Breast epithelium (tissue), 4 donors: ENCODE measurements around the gene PLP2. TPM values are rescaled to one million over a fixed set of nuclear protein-coding genes. Genes with fewer than 3 reads are reported as not detected.

ENCODE experiments used
- DNase-seq, 2 donors: peaks; one replicate each; pipeline ENCODE4 v3.0.0-alpha.2; 2019; ENCODE audit warnings: low spot score in 2 of 2
- H3K27ac ChIP-seq, 2 donors: fragments of 200-600 bp; sonication (generic) in 1 of 2; one replicate each; pipeline ENCODE4 v1.5.1; 2016 to 2019; ENCODE audit warnings: mild to moderate bottlenecking in 1 of 2
- H3K27me3 ChIP-seq, 2 donors: fragments of 200-600 bp; sonication (generic) in 1 of 2; one replicate each; pipeline versions ENCODE4 v1.5.1 to v1.6.0; 2017 to 2019; ENCODE audit warnings: control low read depth in 1 of 2, mild to moderate bottlenecking in 1 of 2
- H3K36me3 ChIP-seq: fragments of 200-600 bp; one replicate; pipeline ENCODE4 v1.5.1; 2019
- H3K4me1 ChIP-seq, 2 donors: fragments of 200-600 bp; sonication (generic); one replicate each; pipeline ENCODE4 v1.5.1; 2016 to 2019; ENCODE audit warnings: control low read depth in 1 of 2
- H3K4me3 ChIP-seq, 3 donors: fragments of 200-600 bp; sonication (generic); 1 replicate in 2 of 3; 2 replicates in 1 of 3; pipeline ENCODE4 v1.5.1; 2016 to 2019; ENCODE audit warnings: mild to moderate bottlenecking in 3 of 3, moderate library complexity in 2 of 3
- H3K9me3 ChIP-seq, 2 donors: fragments of 200-600 bp; sonication (generic) in 1 of 2; one replicate each; pipeline ENCODE4 v1.5.1; 2016 to 2019; ENCODE audit warnings: control low read depth in 1 of 2
- POLR2A ChIP-seq: fragments of 450-650 bp; IDR thresholded peaks from one replicate; pipeline ENCODE4 v1.6.1; 2016; ENCODE audit warnings: antibody characterized with exemption, mild to moderate bottlenecking, moderate library complexity
- POLR2AphosphoS5 ChIP-seq, 3 donors: sonication (generic); formaldehyde crosslinking; IDR thresholded peaks; one replicate each; pipeline ENCODE4 v1.6.1; 2017; ENCODE audit warnings: antibody characterized with exemption in 3 of 3
- intact Hi-C: fragments of 100-400 bp; cut with DNase I; formaldehyde crosslinking; loops from one replicate; pipeline ENCODE4 v1.15.1; 2023; ENCODE audit warnings: low total_unique reads
- total RNA-seq, 3 donors: library from RNA; depleted of rRNA; stranded (reverse); fragments of >200 nt; gene quantifications; one replicate each; pipeline ENCODE4 v1.1.0, GENCODE V29; 2016
- TF ChIP-seq, protein P1 (sequence below), 3 donors: fragments of 450-650 bp; IDR thresholded peaks; one replicate each; pipeline ENCODE4 v1.5.1; 2016 to 2017; ENCODE audit warnings: antibody characterized with exemption in 3 of 3, mild to moderate bottlenecking in 3 of 3, moderate library complexity in 3 of 3

The PLP2 gene
- total RNA-seq, 3 donors from 2014 or later: 23.4 to 27.9 (median 27.8) TPM

DNA sequence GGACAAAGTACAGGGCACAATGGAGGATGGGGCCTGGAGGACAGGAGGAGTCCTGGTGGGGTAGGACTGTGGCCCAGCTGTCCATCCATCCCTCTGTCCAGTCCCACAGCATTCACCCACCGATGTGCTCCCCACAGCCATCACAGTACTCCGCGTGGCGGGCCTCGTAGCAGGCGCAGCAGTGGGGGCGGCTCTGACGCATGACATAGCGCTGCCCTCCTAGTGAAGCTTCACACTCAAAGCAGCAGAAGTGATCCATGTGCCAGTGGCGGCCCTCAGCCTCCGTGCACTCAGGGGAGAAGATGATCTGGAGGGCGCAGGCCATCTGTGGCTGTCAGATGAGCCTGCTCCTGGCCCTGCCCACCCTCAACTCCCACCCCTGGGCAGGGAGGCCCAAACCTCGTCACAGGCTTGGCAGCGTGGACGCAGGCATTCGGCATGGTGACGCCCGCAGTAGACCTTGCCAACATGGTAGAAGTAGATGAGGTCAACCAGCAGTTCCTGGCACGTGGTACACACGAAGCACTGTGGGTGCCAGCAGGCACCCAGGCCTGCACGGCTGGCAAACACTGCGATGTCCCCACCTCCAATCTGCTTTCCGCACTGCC is 6.3 kb downstream of the PLP2 start:
- Histone ChIP-seq H3K36me3 (no peaks in the 10 kb centered on the region), H3K27ac (no peak overlapping the region), H3K27me3 (peaks cover 0 to 14% of the 10 kb centered on the region in 2 donors), H3K4me3 (no peak overlapping the region), H3K9me3 (no peaks in the 10 kb centered on the region), H3K4me1 (no peaks in the 10 kb centered on the region)
- no peak for DNase-seq
- intact Hi-C loops: loop anchor here (5.0 kb wide), 1 partner anchor 81 kb away; no protein-coding TSS in a partner anchor
- no peak for TF ChIP-seq POLR2A
- no peak for TF ChIP-seq POLR2AphosphoS5 (IDR thresholded peaks at IDR 0.05)
- TF ChIP-seq, protein P1, sequence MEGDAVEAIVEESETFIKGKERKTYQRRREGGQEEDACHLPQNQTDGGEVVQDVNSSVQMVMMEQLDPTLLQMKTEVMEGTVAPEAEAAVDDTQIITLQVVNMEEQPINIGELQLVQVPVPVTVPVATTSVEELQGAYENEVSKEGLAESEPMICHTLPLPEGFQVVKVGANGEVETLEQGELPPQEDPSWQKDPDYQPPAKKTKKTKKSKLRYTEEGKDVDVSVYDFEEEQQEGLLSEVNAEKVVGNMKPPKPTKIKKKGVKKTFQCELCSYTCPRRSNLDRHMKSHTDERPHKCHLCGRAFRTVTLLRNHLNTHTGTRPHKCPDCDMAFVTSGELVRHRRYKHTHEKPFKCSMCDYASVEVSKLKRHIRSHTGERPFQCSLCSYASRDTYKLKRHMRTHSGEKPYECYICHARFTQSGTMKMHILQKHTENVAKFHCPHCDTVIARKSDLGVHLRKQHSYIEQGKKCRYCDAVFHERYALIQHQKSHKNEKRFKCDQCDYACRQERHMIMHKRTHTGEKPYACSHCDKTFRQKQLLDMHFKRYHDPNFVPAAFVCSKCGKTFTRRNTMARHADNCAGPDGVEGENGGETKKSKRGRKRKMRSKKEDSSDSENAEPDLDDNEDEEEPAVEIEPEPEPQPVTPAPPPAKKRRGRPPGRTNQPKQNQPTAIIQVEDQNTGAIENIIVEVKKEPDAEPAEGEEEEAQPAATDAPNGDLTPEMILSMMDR (IDR thresholded peaks at IDR 0.05): no peak

DNA sequence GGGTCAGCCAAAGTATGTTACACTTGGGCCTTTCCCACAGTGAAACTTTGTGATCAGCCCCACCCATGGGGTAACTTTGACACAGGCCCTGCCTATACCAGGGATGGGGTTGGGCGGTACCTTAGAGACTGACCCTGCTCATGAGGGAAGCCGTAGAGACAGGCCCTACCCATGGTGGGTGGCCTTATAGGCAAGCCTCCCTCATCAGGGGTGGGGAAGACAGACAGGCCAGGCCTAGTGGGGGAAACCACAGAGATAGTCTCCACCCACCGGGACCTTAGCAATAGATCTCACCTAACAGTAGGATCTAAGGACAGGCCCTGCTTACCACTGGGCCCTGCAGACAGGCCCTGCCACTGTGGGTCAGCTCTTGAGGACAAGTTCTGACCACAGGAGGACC is 6.8 kb downstream of the PLP2 start:
- H3K27ac ChIP-seq: no peak overlapping the region
- intact Hi-C loops: loop anchor here (5.0 kb wide), 1 partner anchor 81 kb away; no protein-coding TSS in a partner anchor

DNA sequence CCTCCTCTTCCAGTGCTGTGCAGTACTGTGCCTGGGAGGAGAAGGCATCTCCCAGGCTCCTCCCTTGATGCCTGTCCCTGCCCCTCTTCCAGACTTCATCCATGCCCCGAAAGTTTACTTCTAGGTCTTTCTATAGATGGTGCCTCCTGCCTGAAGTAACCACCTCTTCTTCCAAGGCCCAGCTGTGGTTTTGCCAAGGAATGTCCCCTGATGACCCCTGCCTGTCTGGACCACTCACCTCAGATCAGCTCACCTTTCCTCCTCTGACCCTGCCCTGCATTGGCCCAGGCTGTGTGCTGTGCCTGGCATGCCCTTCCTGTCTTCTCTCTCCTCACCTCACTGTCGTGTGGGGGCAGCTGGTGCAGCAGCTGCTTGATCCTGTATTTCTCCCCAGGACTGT is 7.7 kb downstream of the PLP2 start:
- no peaks in the 10 kb centered on the region for H3K9me3 ChIP-seq
- H3K36me3 ChIP-seq: no peaks in the 10 kb centered on the region
- TF ChIP-seq, protein P1 (IDR thresholded peaks at IDR 0.05): no peak
- no peak for TF ChIP-seq POLR2AphosphoS5 (IDR thresholded peaks at IDR 0.05)
- TF ChIP-seq POLR2A: no peak
- H3K27ac ChIP-seq: no peak overlapping the region
- intact Hi-C loops: loop anchor here (5.0 kb wide), 1 partner anchor 82 kb away; no protein-coding TSS in a partner anchor
- H3K4me3 ChIP-seq: no peak overlapping the region
- H3K4me1 ChIP-seq: no peaks in the 10 kb centered on the region
- no peak for DNase-seq
- H3K27me3 ChIP-seq: peaks cover 0 to 20% of the 10 kb centered on the region in 2 donors

More for the DNA sequence above, 6.8 kb downstream of the PLP2 start:
- no peak overlapping the region for H3K4me3 ChIP-seq
- H3K27me3 ChIP-seq: peaks cover 0 to 20% of the 10 kb centered on the region in 2 donors
- H3K4me1 ChIP-seq: no peaks in the 10 kb centered on the region
- H3K36me3 ChIP-seq: no peaks in the 10 kb centered on the region
- TF ChIP-seq POLR2A (no peak), POLR2AphosphoS5 (IDR thresholded peaks at IDR 0.05) (no peak)
- TF ChIP-seq, protein P1 (IDR thresholded peaks at IDR 0.05): no peak
- DNase-seq: no peak
- H3K9me3 ChIP-seq: no peaks in the 10 kb centered on the region

DNA sequence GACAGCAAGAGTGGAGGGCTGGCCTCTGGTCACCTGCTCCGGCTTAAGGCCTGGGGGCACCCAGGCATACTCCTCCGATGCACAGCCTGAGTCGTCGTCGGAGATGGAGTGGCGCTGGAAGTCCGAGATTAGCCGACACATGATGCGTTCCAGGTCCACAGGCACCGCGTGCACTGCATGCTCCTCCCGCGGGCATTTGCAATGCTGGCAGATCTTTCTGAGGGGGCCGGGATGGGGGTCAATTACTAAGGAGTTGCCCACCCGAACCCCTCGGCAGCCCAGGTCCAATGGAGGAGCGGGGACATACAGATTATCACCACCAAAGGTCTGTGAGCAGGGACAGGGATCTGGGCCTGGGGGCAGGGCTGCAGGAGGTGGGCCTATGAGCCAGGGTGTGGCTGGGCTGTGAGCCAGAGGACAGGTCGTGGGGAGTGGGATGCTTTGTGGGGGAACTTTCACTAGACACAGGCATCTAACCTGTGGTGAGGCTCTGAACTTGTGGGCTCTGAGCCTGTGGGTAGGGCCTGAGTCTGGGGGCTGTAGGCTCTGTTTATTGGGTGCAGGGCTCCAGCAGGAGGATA is 12.1 kb downstream of the PLP2 start:
- no peak for TF ChIP-seq POLR2AphosphoS5 (IDR thresholded peaks at IDR 0.05)
- TF ChIP-seq, protein P1 (IDR thresholded peaks at IDR 0.05): no peak
- no peak for TF ChIP-seq POLR2A
- Histone ChIP-seq H3K4me3 (peak overlapping the region in 2 of 3 donors; percentile 41 to 60), H3K27me3 (peaks cover 0 to 11% of the 10 kb centered on the region in 2 donors), H3K36me3 (no peaks in the 10 kb centered on the region), H3K9me3 (no peaks in the 10 kb centered on the region), H3K4me1 (no peaks in the 10 kb centered on the region), H3K27ac (peak overlapping the region; percentile 76 to 87)
- no peak for DNase-seq
- intact Hi-C loops: no loop called here
